ENCODE data around the gene TMEM94.

Gene TMEM94

DNA sequence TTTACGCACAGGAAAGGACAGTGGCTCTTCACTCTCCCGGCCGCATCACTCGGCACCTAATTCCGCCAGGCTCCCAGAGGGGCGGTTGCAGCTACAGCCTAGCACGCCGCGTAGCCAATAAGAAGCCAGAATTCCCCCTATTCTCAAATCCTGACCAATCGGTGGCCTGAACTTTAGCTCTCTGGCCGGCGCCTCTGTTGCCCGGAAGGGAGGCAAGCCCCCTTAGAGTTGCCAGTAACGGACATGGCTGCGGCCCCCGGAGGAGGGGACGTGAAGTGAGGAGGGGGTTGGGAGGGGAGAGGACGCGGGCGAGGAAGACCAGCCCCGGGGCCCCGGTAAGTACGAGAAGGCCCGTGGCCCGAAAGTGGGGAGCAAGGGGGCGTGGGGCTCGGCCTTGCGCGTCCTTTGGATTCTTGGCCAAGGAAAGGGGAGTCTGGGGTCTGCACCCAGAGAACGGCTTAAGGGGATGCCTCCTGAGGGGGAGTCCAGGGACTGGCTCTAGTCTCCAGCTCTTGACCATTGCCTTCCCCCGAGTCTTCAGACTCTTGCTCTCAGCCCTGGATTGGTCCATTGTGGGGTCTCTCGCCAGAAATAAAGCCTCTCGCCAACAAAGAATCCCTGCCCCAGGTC, at the start of gene TMEM94:
TMEM94 (plus strand) TSS at position 219 of the 630 bp plus-strand sequence. CDS start 15,271 bp downstream, outside the sequence.
- H3K27me3 ChIP-seq (ENCODE audit: control insufficient read depth in 1 of 2, insufficient read depth in 2 of 2, low read length in 2 of 2): no peaks in the 10 kb centered on the region
- H3K36me3 ChIP-seq (ENCODE audit: insufficient read depth, low read length): no peaks in the 10 kb centered on the region
- no peaks in the 10 kb centered on the region for H3K9me3 ChIP-seq (ENCODE audit: low read length)
- peaks cover 27% of the 10 kb centered on the region for H3K4me1 ChIP-seq (ENCODE audit: insufficient read depth, low read length)
- H3K27ac ChIP-seq (ENCODE audit: low read depth, low read length): peak within 1 kb of the TSS; percentile 95
- H3K9ac ChIP-seq (ENCODE audit: low read length): peak within 1 kb of the TSS; percentile 96
- H3K4me3 ChIP-seq (ENCODE audit: low read depth in 1 of 2, low read length in 2 of 2): peak within 1 kb of the TSS; percentile 90 to 98

DNA sequence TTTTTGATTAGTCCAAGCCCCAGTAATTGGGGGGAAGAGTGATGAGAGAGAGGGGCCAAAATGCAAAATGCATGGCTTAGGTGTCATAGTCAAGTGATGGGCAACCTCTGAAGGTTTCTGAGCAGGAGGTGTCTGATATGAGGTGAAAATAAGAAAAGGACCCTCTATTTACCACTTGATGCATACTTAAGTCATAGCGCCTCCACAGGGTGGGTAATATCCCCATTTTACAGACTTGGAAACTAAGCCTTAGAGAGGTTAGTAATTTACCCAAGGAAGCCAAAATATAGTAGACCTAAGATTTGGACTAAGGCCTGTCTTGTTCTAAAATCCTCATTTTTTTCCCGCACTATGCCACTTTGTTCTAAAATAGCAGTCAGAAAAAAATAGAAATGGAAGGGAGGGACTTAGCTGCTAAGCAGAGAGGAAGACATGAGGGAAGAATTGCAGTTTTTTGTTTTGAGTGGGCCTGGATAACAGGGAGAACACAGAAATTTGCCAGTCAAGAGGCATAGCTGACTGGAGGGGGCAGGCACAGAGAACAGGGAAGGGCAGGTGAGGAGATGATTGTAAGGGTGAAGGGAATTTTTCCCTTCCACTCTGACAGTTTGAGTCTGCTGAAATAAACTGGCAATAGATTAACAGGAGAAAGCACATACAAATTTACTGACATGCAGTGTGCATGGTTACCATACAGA, 48.6 kb upstream of the TMEM94 start:
- Histone ChIP-seq H3K4me3 (ENCODE audit: low read depth in 1 of 2, low read length in 2 of 2) (no peak overlapping the region), H3K36me3 (ENCODE audit: insufficient read depth, low read length) (no peaks in the 10 kb centered on the region), H3K4me1 (ENCODE audit: insufficient read depth, low read length) (peaks cover 15% of the 10 kb centered on the region), H3K9me3 (ENCODE audit: low read length) (no peaks in the 10 kb centered on the region), H3K27me3 (ENCODE audit: control insufficient read depth in 1 of 2, insufficient read depth in 2 of 2, low read length in 2 of 2) (no peaks in the 10 kb centered on the region), H3K27ac (ENCODE audit: low read depth, low read length) (no peak overlapping the region), H3K9ac (ENCODE audit: low read length) (no peak overlapping the region)

DNA sequence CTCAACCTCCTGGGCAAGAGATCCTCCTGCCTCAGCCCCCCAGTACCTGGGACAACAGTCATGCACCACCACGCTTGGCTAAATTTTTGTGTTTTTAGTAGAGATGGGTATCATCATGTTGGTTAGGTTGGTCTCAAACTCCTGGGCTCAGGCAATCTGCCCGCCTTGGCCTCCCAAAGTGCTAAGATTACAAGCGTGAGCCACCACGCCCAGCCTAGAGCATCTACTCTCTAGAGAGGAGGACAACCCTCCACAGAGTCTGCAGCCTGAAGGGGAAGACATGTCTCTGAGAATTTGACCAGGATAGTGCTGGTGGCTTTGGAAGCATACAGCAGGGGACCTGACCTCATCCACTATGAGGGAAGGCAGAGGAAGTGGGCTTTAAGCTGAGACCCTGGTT, 46.3 kb upstream of the TMEM94 start:
- peaks cover 4% of the 10 kb centered on the region for H3K4me1 ChIP-seq (ENCODE audit: insufficient read depth, low read length)
- H3K9me3 ChIP-seq (ENCODE audit: low read length): no peaks in the 10 kb centered on the region
- H3K36me3 ChIP-seq (ENCODE audit: insufficient read depth, low read length): no peaks in the 10 kb centered on the region
- no peak overlapping the region for H3K4me3 ChIP-seq (ENCODE audit: low read depth in 1 of 2, low read length in 2 of 2)
- no peak overlapping the region for H3K9ac ChIP-seq (ENCODE audit: low read length)
- no peak overlapping the region for H3K27ac ChIP-seq (ENCODE audit: low read depth, low read length)
- H3K27me3 ChIP-seq (ENCODE audit: control insufficient read depth in 1 of 2, insufficient read depth in 2 of 2, low read length in 2 of 2): no peaks in the 10 kb centered on the region

DNA sequence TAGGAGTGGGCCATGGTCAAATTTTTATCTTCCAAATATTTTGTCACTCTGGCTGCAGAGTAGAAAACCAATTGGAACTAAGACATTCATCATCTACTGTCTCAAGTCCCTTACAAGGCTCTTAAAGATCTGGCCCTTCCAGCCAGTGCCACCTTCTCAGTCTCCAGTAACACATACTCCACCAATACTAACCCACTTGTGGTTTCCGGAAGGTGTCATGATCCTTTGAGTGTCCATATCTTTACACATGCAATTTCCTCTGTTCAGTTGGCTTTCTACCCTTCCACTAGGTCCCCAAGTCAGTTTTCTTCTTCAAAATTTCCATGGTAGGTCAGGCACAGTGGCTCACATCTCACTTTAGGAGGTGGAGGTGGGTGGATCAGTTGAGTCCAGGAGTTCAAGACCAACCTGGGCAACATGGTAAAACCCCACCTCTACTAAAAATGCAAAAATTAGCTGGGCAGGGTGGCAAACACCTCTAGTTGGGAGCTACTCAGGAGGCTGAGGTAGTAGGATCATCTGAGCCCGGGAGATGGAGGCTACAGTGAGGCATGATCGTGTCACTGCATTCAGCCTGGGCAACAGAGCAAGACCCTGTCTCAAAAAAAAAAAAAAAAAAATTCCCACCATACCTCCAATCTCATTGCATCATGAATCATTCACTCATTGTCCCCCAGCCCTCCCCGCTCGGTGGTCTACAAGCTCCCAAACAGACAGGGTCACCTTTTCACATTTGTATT, 44.9 kb upstream of the TMEM94 start:
- Histone ChIP-seq H3K9me3 (ENCODE audit: low read length) (no peaks in the 10 kb centered on the region), H3K36me3 (ENCODE audit: insufficient read depth, low read length) (no peaks in the 10 kb centered on the region), H3K4me1 (ENCODE audit: insufficient read depth, low read length) (peaks cover 3% of the 10 kb centered on the region), H3K4me3 (ENCODE audit: low read depth in 1 of 2, low read length in 2 of 2) (no peak overlapping the region), H3K27ac (ENCODE audit: low read depth, low read length) (no peak overlapping the region), H3K9ac (ENCODE audit: low read length) (no peak overlapping the region), H3K27me3 (ENCODE audit: control insufficient read depth in 1 of 2, insufficient read depth in 2 of 2, low read length in 2 of 2) (no peaks in the 10 kb centered on the region)

DNA sequence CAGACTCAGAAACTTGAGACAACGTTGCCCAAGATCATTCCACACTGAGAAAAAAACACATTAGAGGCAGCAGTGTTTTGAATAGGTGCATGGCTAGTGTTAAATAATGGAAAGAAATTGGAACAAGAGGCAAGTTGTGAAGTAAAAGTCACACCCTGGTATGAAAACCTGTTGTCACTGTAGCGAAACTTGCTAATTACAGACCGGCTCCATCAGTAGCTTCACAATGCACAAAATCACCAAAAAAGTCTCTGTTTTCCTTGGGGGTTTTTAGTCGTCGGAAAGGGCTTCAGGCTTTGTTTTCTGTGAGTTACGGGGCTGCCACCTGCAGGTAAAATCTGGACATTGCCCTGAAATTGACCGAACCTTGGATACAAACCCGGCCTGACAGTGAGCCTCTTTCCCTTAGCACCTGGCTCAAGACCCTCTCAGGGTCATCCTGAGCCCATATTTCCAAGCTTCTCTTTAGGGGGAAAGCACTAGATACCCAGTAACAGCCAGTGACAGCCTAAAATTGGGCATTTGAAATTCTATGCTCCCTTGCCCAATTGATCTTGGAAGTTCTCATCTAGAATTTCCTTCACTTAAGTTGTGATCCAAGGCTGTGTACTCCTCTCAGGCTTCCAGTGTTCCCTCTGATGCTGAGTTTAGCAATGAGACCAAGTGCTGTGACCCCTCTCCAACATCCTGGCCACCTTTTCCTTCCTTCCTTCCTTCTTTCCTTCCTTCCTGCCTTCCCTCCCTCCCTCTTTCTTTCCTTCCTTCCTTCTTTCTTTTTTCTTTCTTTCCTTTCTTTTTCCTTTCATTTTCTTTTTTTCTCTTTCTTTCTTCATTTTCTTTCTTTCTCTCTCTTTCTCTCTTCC, 43.7 kb upstream of the TMEM94 start:
- H3K4me3 ChIP-seq (ENCODE audit: low read depth in 1 of 2, low read length in 2 of 2): peak overlapping the region in 1 of 2 donors; percentile 6
- H3K9ac ChIP-seq (ENCODE audit: low read length): no peak overlapping the region
- no peaks in the 10 kb centered on the region for H3K27me3 ChIP-seq (ENCODE audit: control insufficient read depth in 1 of 2, insufficient read depth in 2 of 2, low read length in 2 of 2)
- no peaks in the 10 kb centered on the region for H3K9me3 ChIP-seq (ENCODE audit: low read length)
- H3K27ac ChIP-seq (ENCODE audit: low read depth, low read length): no peak overlapping the region
- H3K36me3 ChIP-seq (ENCODE audit: insufficient read depth, low read length): no peaks in the 10 kb centered on the region
- no peaks in the 10 kb centered on the region for H3K4me1 ChIP-seq (ENCODE audit: insufficient read depth, low read length)

DNA sequence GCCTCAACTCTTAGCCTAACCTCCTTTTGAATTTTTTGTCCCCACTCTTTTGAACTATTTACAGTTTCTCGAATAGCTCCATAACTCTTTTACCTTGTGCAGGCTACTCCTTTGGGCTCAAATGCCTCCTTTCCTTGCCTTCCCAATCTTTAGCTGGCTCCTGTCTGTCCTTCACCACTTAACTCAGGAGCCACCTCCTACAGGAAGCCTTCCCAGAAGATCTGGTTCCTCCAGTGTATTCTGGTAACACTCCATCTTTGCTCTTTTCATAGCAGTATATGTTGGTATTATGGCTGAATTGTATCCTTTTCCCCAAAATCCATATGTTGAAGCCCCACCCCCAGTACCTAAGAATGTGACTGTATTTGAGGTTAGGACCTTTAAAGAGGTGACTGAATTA, 41.9 kb upstream of the TMEM94 start:
- H3K4me3 ChIP-seq (ENCODE audit: low read depth in 1 of 2, low read length in 2 of 2): no peak overlapping the region
- H3K9me3 ChIP-seq (ENCODE audit: low read length): no peaks in the 10 kb centered on the region
- H3K9ac ChIP-seq (ENCODE audit: low read length): no peak overlapping the region
- no peak overlapping the region for H3K27ac ChIP-seq (ENCODE audit: low read depth, low read length)
- H3K4me1 ChIP-seq (ENCODE audit: insufficient read depth, low read length): no peaks in the 10 kb centered on the region
- H3K36me3 ChIP-seq (ENCODE audit: insufficient read depth, low read length): no peaks in the 10 kb centered on the region
- no peaks in the 10 kb centered on the region for H3K27me3 ChIP-seq (ENCODE audit: control insufficient read depth in 1 of 2, insufficient read depth in 2 of 2, low read length in 2 of 2)

DNA sequence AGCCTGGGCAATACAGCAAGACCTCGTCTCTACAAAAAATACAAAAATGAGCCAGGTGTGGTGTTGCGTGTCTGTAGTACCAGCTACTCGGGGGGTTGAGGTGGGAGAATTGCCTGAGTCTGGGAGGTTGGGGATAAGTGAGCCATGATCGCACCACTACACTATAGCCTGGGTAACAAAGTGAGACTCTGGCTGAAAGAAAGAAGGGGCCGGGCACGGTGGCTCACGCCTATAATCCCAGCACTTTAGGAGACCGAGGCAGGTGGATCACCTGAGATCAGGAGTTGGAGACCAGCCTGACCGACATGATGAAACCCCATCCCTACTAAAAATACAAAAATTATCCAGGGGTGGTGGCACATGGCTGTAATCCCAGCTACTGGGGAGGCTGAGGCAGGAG, 40.4 kb upstream of the TMEM94 start:
- Histone ChIP-seq H3K4me3 (ENCODE audit: low read depth in 1 of 2, low read length in 2 of 2) (no peak overlapping the region), H3K27ac (ENCODE audit: low read depth, low read length) (no peak overlapping the region), H3K36me3 (ENCODE audit: insufficient read depth, low read length) (no peaks in the 10 kb centered on the region), H3K4me1 (ENCODE audit: insufficient read depth, low read length) (no peaks in the 10 kb centered on the region), H3K27me3 (ENCODE audit: control insufficient read depth in 1 of 2, insufficient read depth in 2 of 2, low read length in 2 of 2) (no peaks in the 10 kb centered on the region), H3K9ac (ENCODE audit: low read length) (no peak overlapping the region), H3K9me3 (ENCODE audit: low read length) (no peaks in the 10 kb centered on the region)

DNA sequence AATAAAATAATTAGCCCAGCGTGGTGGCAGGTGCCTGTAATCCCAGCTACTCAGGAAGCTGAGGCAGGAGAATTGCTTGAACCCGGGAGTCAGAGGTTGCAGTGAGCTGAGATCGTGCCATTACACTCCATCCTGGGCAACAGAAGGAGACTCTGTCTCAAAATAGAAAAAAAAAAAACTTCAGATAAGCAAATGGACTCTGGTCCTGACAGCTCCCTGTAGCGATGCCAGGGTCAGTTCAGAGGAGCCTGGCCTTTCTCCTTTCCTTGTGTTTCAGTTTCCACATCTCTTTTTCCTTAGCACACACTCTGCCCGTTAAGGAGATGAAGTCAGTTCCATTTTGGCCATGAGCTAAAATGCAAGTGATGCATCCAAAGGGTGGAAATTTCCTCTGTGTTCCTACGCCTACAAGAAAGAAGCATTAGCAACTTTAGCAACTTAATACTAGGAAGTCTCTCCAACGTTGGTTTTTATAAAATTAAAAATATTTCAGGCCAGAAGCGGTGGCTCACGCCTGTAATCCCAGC, 39.3 kb upstream of the TMEM94 start:
- Histone ChIP-seq H3K27me3 (ENCODE audit: control insufficient read depth in 1 of 2, insufficient read depth in 2 of 2, low read length in 2 of 2) (no peaks in the 10 kb centered on the region), H3K27ac (ENCODE audit: low read depth, low read length) (no peak overlapping the region), H3K9me3 (ENCODE audit: low read length) (no peaks in the 10 kb centered on the region), H3K36me3 (ENCODE audit: insufficient read depth, low read length) (no peaks in the 10 kb centered on the region), H3K4me1 (ENCODE audit: insufficient read depth, low read length) (no peaks in the 10 kb centered on the region), H3K9ac (ENCODE audit: low read length) (no peak overlapping the region), H3K4me3 (ENCODE audit: low read depth in 1 of 2, low read length in 2 of 2) (no peak overlapping the region)

DNA sequence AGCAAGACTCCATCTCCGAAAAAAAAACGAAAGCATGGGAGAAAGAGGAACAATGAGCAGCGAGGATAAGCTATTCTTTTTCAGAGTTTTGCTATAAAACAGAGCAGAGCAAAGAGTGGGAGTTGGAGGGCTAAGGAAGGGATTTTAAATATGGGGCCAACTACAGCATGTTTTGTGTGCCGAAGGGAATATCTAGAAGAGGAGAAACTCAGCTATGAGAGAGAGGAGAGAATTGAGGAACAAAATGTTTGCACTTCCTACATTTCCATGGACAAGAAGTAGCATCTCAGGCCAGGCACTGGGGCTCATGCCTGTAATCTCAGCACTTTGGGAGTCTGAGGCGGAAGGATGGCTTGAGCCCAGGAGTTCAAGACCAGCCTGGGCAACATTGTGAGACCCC, 37.9 kb upstream of the TMEM94 start:
- Histone ChIP-seq H3K36me3 (ENCODE audit: insufficient read depth, low read length) (no peaks in the 10 kb centered on the region), H3K4me1 (ENCODE audit: insufficient read depth, low read length) (no peaks in the 10 kb centered on the region), H3K9ac (ENCODE audit: low read length) (no peak overlapping the region), H3K27me3 (ENCODE audit: control insufficient read depth in 1 of 2, insufficient read depth in 2 of 2, low read length in 2 of 2) (no peaks in the 10 kb centered on the region), H3K27ac (ENCODE audit: low read depth, low read length) (no peak overlapping the region), H3K4me3 (ENCODE audit: low read depth in 1 of 2, low read length in 2 of 2) (no peak overlapping the region), H3K9me3 (ENCODE audit: low read length) (no peaks in the 10 kb centered on the region)

DNA sequence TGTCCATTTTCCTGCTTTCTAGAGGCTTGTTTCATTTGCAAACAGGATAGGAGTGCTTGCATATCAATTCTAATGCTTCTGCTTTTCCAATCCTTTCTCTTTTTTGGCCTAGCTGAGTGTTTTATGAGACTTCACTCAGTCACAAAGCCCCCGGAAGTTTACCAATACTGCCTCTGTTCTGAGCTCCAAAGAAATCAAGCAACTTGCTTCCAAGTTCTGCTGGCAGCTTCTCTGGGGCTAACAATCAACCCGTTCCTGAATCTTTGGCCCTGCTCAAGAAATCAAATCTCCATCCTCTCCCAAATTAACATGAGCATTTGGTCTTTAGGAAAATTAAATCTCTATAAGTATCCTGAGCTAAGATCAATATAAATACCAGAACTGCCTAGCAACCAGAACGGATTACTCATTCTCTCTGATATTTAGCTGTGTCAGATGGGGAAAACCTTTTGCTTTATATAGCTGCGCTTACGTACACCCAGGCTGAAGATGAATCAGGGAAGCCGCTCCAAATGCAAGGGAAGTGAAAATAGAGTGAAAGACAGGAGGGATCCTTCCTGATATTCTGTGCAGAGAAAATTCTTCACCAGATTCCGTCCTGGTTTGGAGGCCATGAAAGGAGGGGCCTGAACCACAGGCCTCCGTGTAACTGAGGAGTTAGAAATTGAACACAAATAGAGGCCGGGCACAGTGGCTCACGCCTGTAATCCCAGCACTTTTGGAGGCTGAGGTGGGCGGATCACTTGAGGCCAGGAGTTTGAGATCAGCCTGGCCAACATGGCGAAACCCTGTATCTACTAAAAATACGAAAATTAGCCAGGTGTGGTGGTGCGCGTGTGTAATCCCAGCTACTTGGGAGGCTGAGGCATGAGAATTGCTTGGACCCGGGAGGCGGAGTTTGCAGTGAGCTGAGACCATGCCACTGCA, 27.6 kb upstream of the TMEM94 start:
- H3K4me3 ChIP-seq (ENCODE audit: low read depth in 1 of 2, low read length in 2 of 2): peak overlapping the region in 1 of 2 donors; percentile 6
- H3K27ac ChIP-seq (ENCODE audit: low read depth, low read length): peak overlapping the region; percentile 53
- H3K27me3 ChIP-seq (ENCODE audit: control insufficient read depth in 1 of 2, insufficient read depth in 2 of 2, low read length in 2 of 2): no peaks in the 10 kb centered on the region
- H3K9ac ChIP-seq (ENCODE audit: low read length): no peak overlapping the region
- H3K4me1 ChIP-seq (ENCODE audit: insufficient read depth, low read length): peaks cover 24% of the 10 kb centered on the region
- no peaks in the 10 kb centered on the region for H3K9me3 ChIP-seq (ENCODE audit: low read length)
- H3K36me3 ChIP-seq (ENCODE audit: insufficient read depth, low read length): no peaks in the 10 kb centered on the region

Measured in muscle layer of colon (tissue), 2 donors.